GM23338 (cell line): Measurements from ENCODE around the gene KLK15. TPM values are rescaled to one million over a fixed set of nuclear protein-coding genes. Genes with fewer than 3 reads are reported as not detected.
A peak's percentile ranks its signal among the peaks of the same experiment; 100 is the strongest.

Source experiments
- ATAC-seq: fragments of 200-7000 bp; cut with Tn5 transposase; 3 replicates; pipeline ENCODE4 v1.9.1; 2020
- DNase-seq: peaks from one replicate; pipeline ENCODE4 v3.0.0-alpha.2; 2015; ENCODE audit warnings: low spot score
- H2AFZ ChIP-seq: fragments of 200-600 bp; sonication (generic); 2 replicates; pipeline ENCODE4 v1.8.0; 2016; ENCODE audit warnings: antibody characterized with exemption, mild to moderate bottlenecking, moderate library complexity
- H3F3A ChIP-seq: fragments of 200-600 bp; sonication (generic); replicated peaks from 2 replicates; pipeline ENCODE4 v1.8.0; 2017; ENCODE audit warnings: antibody characterized with exemption, mixed run types, low read depth
- H3K27ac ChIP-seq: fragments of 200-600 bp; sonication (generic); 2 replicates; pipeline ENCODE4 v1.6.1; 2016; ENCODE audit warnings: low read depth
- H3K27me3 ChIP-seq: fragments of 200-600 bp; sonication (generic); 2 replicates; pipeline ENCODE4 v1.8.0; 2016; ENCODE audit warnings: mild to moderate bottlenecking, mixed run types, moderate library complexity; ENCODE audit not compliant: insufficient read depth
- H3K36me3 ChIP-seq: fragments of 200-600 bp; sonication (generic); 2 replicates; pipeline ENCODE4 v1.8.0; 2016; ENCODE audit warnings: mild to moderate bottlenecking; ENCODE audit not compliant: insufficient read depth
- H3K4me1 ChIP-seq: fragments of 200-600 bp; sonication (generic); 2 replicates; pipeline ENCODE4 v1.8.0; 2016; ENCODE audit warnings: mild to moderate bottlenecking, moderate library complexity; ENCODE audit not compliant: insufficient read depth
- H3K4me2 ChIP-seq: fragments of 200-600 bp; sonication (generic); 2 replicates; pipeline ENCODE4 v1.7.1; 2017; ENCODE audit warnings: mixed run types
- H3K4me3 ChIP-seq: fragments of 200-600 bp; sonication (generic); 2 replicates; pipeline ENCODE4 v1.6.1; 2016; ENCODE audit warnings: mixed run types
- H3K79me2 ChIP-seq: fragments of 200-600 bp; sonication (generic); replicated peaks from 2 replicates; pipeline ENCODE4 v1.8.0; 2017; ENCODE audit warnings: mild to moderate bottlenecking; ENCODE audit not compliant: insufficient read depth
- H3K9me2 ChIP-seq: fragments of 200-600 bp; sonication (generic); 2 replicates; pipeline ENCODE4 v1.8.0; 2017; ENCODE audit not compliant: insufficient read depth
- H4K20me1 ChIP-seq: fragments of 200-600 bp; sonication (generic); replicated peaks from 2 replicates; pipeline ENCODE4 v1.8.0; 2017; ENCODE audit warnings: mild to moderate bottlenecking; ENCODE audit not compliant: insufficient read depth
- H3K27ac Mint-ChIP-seq: 2 replicates; pipeline ENCODE4 v1.8.0; 2020; ENCODE audit warnings: inconsistent platforms, mild to moderate bottlenecking, moderate library complexity, mixed read lengths
- H3K27me3 Mint-ChIP-seq: 3 replicates; pipeline ENCODE4 v1.8.0; 2022; ENCODE audit warnings: low read depth, mild to moderate bottlenecking, moderate library complexity, mixed read lengths, inconsistent platforms; ENCODE audit not compliant: insufficient read depth, poor library complexity
- H3K36me3 Mint-ChIP-seq: 3 replicates; pipeline ENCODE4 v1.8.0; 2021; ENCODE audit warnings: low read depth, mild to moderate bottlenecking, inconsistent platforms, moderate library complexity, mixed read lengths
- H3K4me1 Mint-ChIP-seq: 3 replicates; pipeline ENCODE4 v1.8.0; 2020; ENCODE audit warnings: mild to moderate bottlenecking, inconsistent platforms, mixed read lengths
- H3K4me3 Mint-ChIP-seq: 3 replicates; pipeline ENCODE4 v1.8.0; 2021; ENCODE audit warnings: moderate library complexity, mild to moderate bottlenecking, inconsistent platforms, mixed read lengths
- H3K9me3 Mint-ChIP-seq: 3 replicates; pipeline ENCODE4 v1.8.0; 2020; ENCODE audit warnings: moderate library complexity, mild to moderate bottlenecking, inconsistent platforms, mixed read lengths
- EZH2 ChIP-seq: fragments of 200-600 bp; sonication (generic); IDR thresholded peaks from one replicate; pipeline ENCODE4 v1.8.0; 2017; ENCODE audit warnings: antibody characterized with exemption, mild to moderate bottlenecking, low read depth; ENCODE audit not compliant: unreplicated experiment
- JUNB ChIP-seq: IDR thresholded peaks from one replicate; pipeline ENCODE4 v1.6.1; 2016; ENCODE audit warnings: antibody characterized with exemption; ENCODE audit not compliant: unreplicated experiment
- NANOG ChIP-seq: IDR thresholded peaks from 2 replicates; pipeline ENCODE4 v1.6.1; 2016; ENCODE audit warnings: antibody characterized with exemption, borderline replicate concordance
- STAT1 ChIP-seq: IDR thresholded peaks from one replicate; pipeline ENCODE4 v1.6.1; 2016; ENCODE audit warnings: antibody characterized with exemption; ENCODE audit not compliant: unreplicated experiment
- ZNF114 ChIP-seq: fragments of 250-450 bp; sonication (Bioruptor Pico); IDR thresholded peaks from 2 replicates; pipeline ENCODE4 v1.5.0; 2020; ENCODE audit warnings: mild to moderate bottlenecking, moderate library complexity
- ZNF331 ChIP-seq: fragments of 250-450 bp; sonication (Bioruptor Pico); IDR thresholded peaks from 2 replicates; pipeline ENCODE4 v1.5.0; 2020; ENCODE audit warnings: low read depth, mild to moderate bottlenecking, moderate library complexity
- ZNF462 ChIP-seq: fragments of 250-450 bp; sonication (Bioruptor Pico); IDR thresholded peaks from 2 replicates; pipeline ENCODE4 v1.5.0; 2020; ENCODE audit warnings: mild to moderate bottlenecking, moderate library complexity
- polyA plus RNA-seq: library from polyadenylated mRNA; unstranded; fragments of >200 nt; fragmentation: Nextera tagmentation; extraction: Ambion mirVana; gene quantifications from 2 replicates; pipeline ENCODE4 v1.2.1, GENCODE V29; 2016
- total RNA-seq: library from RNA; depleted of rRNA; stranded (reverse); fragments of >200 nt; shearing (Covaris generic); gene quantifications from 2 replicates; pipeline ENCODE4 v1.2.3, GENCODE V29; 2014
- TF ChIP-seq, protein P1 (sequence below), 2 experiments: fragments of 200-600 bp in 1 of 2; sonication (generic) in 1 of 2; conservative IDR thresholded peaks; 2 replicates each; pipeline versions ENCODE4 v1.5.1 to v1.6.1; 2016 to 2017; ENCODE audit warnings: antibody characterized with exemption in 2 of 2, low read depth in 2 of 2, mild to moderate bottlenecking in 2 of 2, moderate library complexity in 1 of 2
- TF ChIP-seq, protein P2 (sequence below): IDR thresholded peaks from one replicate; pipeline ENCODE4 v1.6.1; 2018; ENCODE audit warnings: antibody characterized with exemption; ENCODE audit not compliant: unreplicated experiment

Gene KLK15
- total and polyA plus RNA-seq, 2 experiments from 2014 or later, result not detected

GRCh38 chr19:50830266-50831025, 2.9 kb downstream of the KLK15 start:
- Mint-ChIP-seq H3K36me3 (no peaks in the 10 kb centered on the region), H3K4me1 (no peaks in the 10 kb centered on the region), H3K9me3 (peaks cover 7% of the 10 kb centered on the region; the same call in 1 of the 3 replicates), H3K27ac (no peak overlapping the region), H3K27me3 (peaks cover 18% of the 10 kb centered on the region), H3K4me3 (no peak overlapping the region)
- ATAC-seq, result peak; percentile 43; the same call in 2 of the 3 replicates
- H4K20me1 ChIP-seq, result no peaks in the 10 kb centered on the region
- no peaks in the 10 kb centered on the region for H3K36me3 ChIP-seq
- no peak overlapping the region for H3K4me2 ChIP-seq
- no peak overlapping the region for H2AFZ ChIP-seq
- H3K9me2 ChIP-seq, result 0 out of 2 replicates have a peak, but pooled peaks cover 2% of the 10 kb centered on the region
- TF ChIP-seq ZNF114 (no peak), ZNF331 (CRISPR knock-in tag) (no peak)
- DNase-seq, result no peak
- no peak overlapping the region for H3K27ac ChIP-seq
- H3K79me2 ChIP-seq, result no peaks in the 10 kb centered on the region
- H3K27me3 ChIP-seq, result peaks cover 16% of the 10 kb centered on the region
- H3K4me1 ChIP-seq, result no peaks in the 10 kb centered on the region
- H3F3A ChIP-seq, result no peaks in the 10 kb centered on the region
- no peak overlapping the region for H3K4me3 ChIP-seq

- H3K9me3 Mint-ChIP-seq, result peaks cover 7% of the 10 kb centered on the region; the same call in 1 of the 3 replicates
- H3K4me1 ChIP-seq, result no peaks in the 10 kb centered on the region
- no peaks in the 10 kb centered on the region for H3K36me3 Mint-ChIP-seq
- H3K4me3 ChIP-seq, result no peak overlapping the region
- no peak overlapping the region for H3K4me2 ChIP-seq
- 0 out of 2 replicates have a peak, but pooled peaks cover 2% of the 10 kb centered on the region for H3K9me2 ChIP-seq
- H3K4me1 Mint-ChIP-seq, result no peaks in the 10 kb centered on the region
- H3F3A ChIP-seq, result no peaks in the 10 kb centered on the region
- H3K79me2 ChIP-seq, result no peaks in the 10 kb centered on the region
- TF ChIP-seq NANOG (no peak), EZH2 (no peak), STAT1 (no peak), JUNB (no peak), ZNF462 (CRISPR knock-in tag) (no peak)
- TF ChIP-seq, protein P1, sequence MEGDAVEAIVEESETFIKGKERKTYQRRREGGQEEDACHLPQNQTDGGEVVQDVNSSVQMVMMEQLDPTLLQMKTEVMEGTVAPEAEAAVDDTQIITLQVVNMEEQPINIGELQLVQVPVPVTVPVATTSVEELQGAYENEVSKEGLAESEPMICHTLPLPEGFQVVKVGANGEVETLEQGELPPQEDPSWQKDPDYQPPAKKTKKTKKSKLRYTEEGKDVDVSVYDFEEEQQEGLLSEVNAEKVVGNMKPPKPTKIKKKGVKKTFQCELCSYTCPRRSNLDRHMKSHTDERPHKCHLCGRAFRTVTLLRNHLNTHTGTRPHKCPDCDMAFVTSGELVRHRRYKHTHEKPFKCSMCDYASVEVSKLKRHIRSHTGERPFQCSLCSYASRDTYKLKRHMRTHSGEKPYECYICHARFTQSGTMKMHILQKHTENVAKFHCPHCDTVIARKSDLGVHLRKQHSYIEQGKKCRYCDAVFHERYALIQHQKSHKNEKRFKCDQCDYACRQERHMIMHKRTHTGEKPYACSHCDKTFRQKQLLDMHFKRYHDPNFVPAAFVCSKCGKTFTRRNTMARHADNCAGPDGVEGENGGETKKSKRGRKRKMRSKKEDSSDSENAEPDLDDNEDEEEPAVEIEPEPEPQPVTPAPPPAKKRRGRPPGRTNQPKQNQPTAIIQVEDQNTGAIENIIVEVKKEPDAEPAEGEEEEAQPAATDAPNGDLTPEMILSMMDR (conservative IDR thresholded peaks at IDR 0.05; ENCODE audit: low read depth in 2 of 2), result no peak
- TF ChIP-seq, protein P2, sequence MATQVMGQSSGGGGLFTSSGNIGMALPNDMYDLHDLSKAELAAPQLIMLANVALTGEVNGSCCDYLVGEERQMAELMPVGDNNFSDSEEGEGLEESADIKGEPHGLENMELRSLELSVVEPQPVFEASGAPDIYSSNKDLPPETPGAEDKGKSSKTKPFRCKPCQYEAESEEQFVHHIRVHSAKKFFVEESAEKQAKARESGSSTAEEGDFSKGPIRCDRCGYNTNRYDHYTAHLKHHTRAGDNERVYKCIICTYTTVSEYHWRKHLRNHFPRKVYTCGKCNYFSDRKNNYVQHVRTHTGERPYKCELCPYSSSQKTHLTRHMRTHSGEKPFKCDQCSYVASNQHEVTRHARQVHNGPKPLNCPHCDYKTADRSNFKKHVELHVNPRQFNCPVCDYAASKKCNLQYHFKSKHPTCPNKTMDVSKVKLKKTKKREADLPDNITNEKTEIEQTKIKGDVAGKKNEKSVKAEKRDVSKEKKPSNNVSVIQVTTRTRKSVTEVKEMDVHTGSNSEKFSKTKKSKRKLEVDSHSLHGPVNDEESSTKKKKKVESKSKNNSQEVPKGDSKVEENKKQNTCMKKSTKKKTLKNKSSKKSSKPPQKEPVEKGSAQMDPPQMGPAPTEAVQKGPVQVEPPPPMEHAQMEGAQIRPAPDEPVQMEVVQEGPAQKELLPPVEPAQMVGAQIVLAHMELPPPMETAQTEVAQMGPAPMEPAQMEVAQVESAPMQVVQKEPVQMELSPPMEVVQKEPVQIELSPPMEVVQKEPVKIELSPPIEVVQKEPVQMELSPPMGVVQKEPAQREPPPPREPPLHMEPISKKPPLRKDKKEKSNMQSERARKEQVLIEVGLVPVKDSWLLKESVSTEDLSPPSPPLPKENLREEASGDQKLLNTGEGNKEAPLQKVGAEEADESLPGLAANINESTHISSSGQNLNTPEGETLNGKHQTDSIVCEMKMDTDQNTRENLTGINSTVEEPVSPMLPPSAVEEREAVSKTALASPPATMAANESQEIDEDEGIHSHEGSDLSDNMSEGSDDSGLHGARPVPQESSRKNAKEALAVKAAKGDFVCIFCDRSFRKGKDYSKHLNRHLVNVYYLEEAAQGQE, result no peak
- H2AFZ ChIP-seq, result no peak overlapping the region
- H3K4me3 Mint-ChIP-seq, result no peak overlapping the region
- ATAC-seq (no peak), DNase-seq (no peak)
- H3K27me3 Mint-ChIP-seq, result peaks cover 12% of the 10 kb centered on the region
- no peak overlapping the region for H3K27ac Mint-ChIP-seq
- H3K27me3 ChIP-seq, result peaks cover 9% of the 10 kb centered on the region
- H4K20me1 ChIP-seq, result no peaks in the 10 kb centered on the region
- no peak overlapping the region for H3K27ac ChIP-seq
- H3K36me3 ChIP-seq, result no peaks in the 10 kb centered on the region
These were observed 3.6 kb downstream of the KLK15 start for GRCh38 chr19:50829801-50830200.
